Measurements from ENCODE around the gene DBET.
"Not testable (repeated sequence)": the region's sequence is repeated elsewhere in the genome, so short reads cannot be mapped to it uniquely, and the experiment has no call there.

Gene DBET

GRCh38 chr4:190064342-190064741 is at the start of gene DBET:
TSS of gene DBET (plus strand) at chr4:190064502.
- DNase-seq = not testable (repeated sequence)

GRCh38 chr4:190014771-190015537 is 49.3 kb upstream of the DBET start:
- DNase-seq = no peak

- DNase-seq = no peak
Measured at GRCh38 chr4:190015538-190016368, 48.5 kb upstream of the DBET start.

- DNase-seq = no peak
Measured at GRCh38 chr4:190016369-190017289, 47.7 kb upstream of the DBET start.

GRCh38 chr4:190017357-190018200 is 46.7 kb upstream of the DBET start:
- no peak for DNase-seq

- no peak for DNase-seq
Measured at GRCh38 chr4:190018201-190018920, 45.9 kb upstream of the DBET start.

- DNase-seq = no peak
Measured at GRCh38 chr4:190019023-190019858, 45.1 kb upstream of the DBET start.

- DNase-seq = not testable (repeated sequence)
Measured at GRCh38 chr4:190019859-190020463, 44.3 kb upstream of the DBET start.

- DNase-seq = no peak
Measured at GRCh38 chr4:190020790-190021717, 43.2 kb upstream of the DBET start.

- not testable (repeated sequence) for DNase-seq
Measured at GRCh38 chr4:190021973-190022372, 42.3 kb upstream of the DBET start.

GRCh38 chr4:190022614-190023281 is 41.6 kb upstream of the DBET start:
- not testable (repeated sequence) for DNase-seq

- DNase-seq = not testable (repeated sequence)
Measured at GRCh38 chr4:190027156-190027555, 37.1 kb upstream of the DBET start, which contains the start of gene FRG2. TSS of gene FRG2 (minus strand) at chr4:190027256. CDS start at chr4:190027204, 52 bp downstream.

GRCh38 chr4:190031264-190031663 is 33.0 kb upstream of the DBET start:
- not testable (repeated sequence) for DNase-seq

GRCh38 chr4:190037704-190038388 is 26.5 kb upstream of the DBET start:
- not testable (repeated sequence) for DNase-seq

GRCh38 chr4:190040873-190041272 is 23.4 kb upstream of the DBET start:
- not testable (repeated sequence) for DNase-seq

- DNase-seq = not testable (repeated sequence)
Measured at GRCh38 chr4:190047627-190048026, 16.7 kb upstream of the DBET start.

Measured in AML-193 (cell line).